GM18502 (cell line): Measurements from ENCODE around the gene NAT14.

Experiments
- ATAC-seq: cut with Tn5 transposase; IDR thresholded peaks from one replicate; pipeline ENCODE4 v1.9.1; 2021; ENCODE audit warnings: mild to moderate bottlenecking; ENCODE audit not compliant: unreplicated experiment, poor library complexity

NAT14 gene

GRCh38 chr19:55452749-55453346 lies 32.1 kb upstream of the NAT14 start:
- no peak for ATAC-seq

- ATAC-seq: no peak
Observed at GRCh38 chr19:55453511-55454260, 31.3 kb upstream of the NAT14 start.

- no peak for ATAC-seq
Observed at GRCh38 chr19:55454787-55455243, 30.2 kb upstream of the NAT14 start.

- ATAC-seq: no peak
Observed at GRCh38 chr19:55455576-55456235, 29.3 kb upstream of the NAT14 start.

- no peak for ATAC-seq
Observed at GRCh38 chr19:55456347-55456746, 28.6 kb upstream of the NAT14 start.

GRCh38 chr19:55457683-55458457 lies 27.1 kb upstream of the NAT14 start:
- no peak for ATAC-seq

GRCh38 chr19:55459551-55459949 lies 25.4 kb upstream of the NAT14 start:
- no peak for ATAC-seq

GRCh38 chr19:55459950-55460657 lies 24.9 kb upstream of the NAT14 start:
- no peak for ATAC-seq

GRCh38 chr19:55460670-55461258 lies 24.2 kb upstream of the NAT14 start:
- no peak for ATAC-seq

GRCh38 chr19:55461259-55461973 lies 23.6 kb upstream of the NAT14 start, which contains the start of gene ISOC2:
Gene ISOC2, minus strand, starts transcription at chr19:55461642. Its CDS starts 5,156 bp downstream, at chr19:55456486.
- ATAC-seq: peak; percentile 94

GRCh38 chr19:55461974-55462626 lies 22.9 kb upstream of the NAT14 start:
- no peak for ATAC-seq

GRCh38 chr19:55462722-55463121 lies 22.3 kb upstream of the NAT14 start:
- no peak for ATAC-seq

GRCh38 chr19:55463583-55464031 lies 21.4 kb upstream of the NAT14 start:
- ATAC-seq: no peak

- no peak for ATAC-seq
Observed at GRCh38 chr19:55464039-55464661, 20.8 kb upstream of the NAT14 start.

GRCh38 chr19:55464662-55465054 lies 20.3 kb upstream of the NAT14 start, which contains the start of gene C19orf85:
Gene C19orf85, minus strand, starts transcription at chr19:55464751. Its CDS starts 197 bp downstream, at chr19:55464554.
- no peak for ATAC-seq

GRCh38 chr19:55465460-55466240 lies 19.3 kb upstream of the NAT14 start:
- ATAC-seq: no peak

GRCh38 chr19:55466241-55466614 lies 18.8 kb upstream of the NAT14 start:
- ATAC-seq: no peak
